Smooth muscle cell of the brain vasculature (primary cell): ENCODE measurements around the gene ORMDL2.
"Not testable (repeated sequence)": the region's sequence is repeated elsewhere in the genome, so short reads cannot be mapped to it uniquely, and the experiment has no call there.

Source experiments
- DNase-seq: peaks from one replicate; pipeline ENCODE4 v3.0.0-alpha.2; 2012; ENCODE audit warnings: low read depth, low spot score

The ORMDL2 gene

GRCh38 chr12:55852740-55853139 lies 34.9 kb downstream of the ORMDL2 start:
- no peak for DNase-seq

GRCh38 chr12:55861396-55861795 lies 43.6 kb downstream of the ORMDL2 start:
- DNase-seq, result no peak

- no peak for DNase-seq
Measured at GRCh38 chr12:55861871-55862270, 44.0 kb downstream of the ORMDL2 start.

GRCh38 chr12:55862286-55862685 lies 44.4 kb downstream of the ORMDL2 start:
- DNase-seq, result no peak

- DNase-seq, result not testable (repeated sequence)
Measured at GRCh38 chr12:55862931-55863330, 45.1 kb downstream of the ORMDL2 start.

GRCh38 chr12:55865327-55865726 lies 47.5 kb downstream of the ORMDL2 start:
- DNase-seq, result no peak

- DNase-seq, result not testable (repeated sequence)
Measured at GRCh38 chr12:55866454-55867004, 48.7 kb downstream of the ORMDL2 start.
